ENCODE data around the gene TPST2. TPM values are rescaled to one million over a fixed set of nuclear protein-coding genes. Genes with fewer than 3 reads are reported as not detected.

Gene TPST2
- total and polyA plus RNA-seq, 10 of the 15 experiments (the other 5 are each of a cell fraction or from before 2014, with no cell fraction given), result 6.3 to 33.7 (median 28.4) TPM

DNA sequence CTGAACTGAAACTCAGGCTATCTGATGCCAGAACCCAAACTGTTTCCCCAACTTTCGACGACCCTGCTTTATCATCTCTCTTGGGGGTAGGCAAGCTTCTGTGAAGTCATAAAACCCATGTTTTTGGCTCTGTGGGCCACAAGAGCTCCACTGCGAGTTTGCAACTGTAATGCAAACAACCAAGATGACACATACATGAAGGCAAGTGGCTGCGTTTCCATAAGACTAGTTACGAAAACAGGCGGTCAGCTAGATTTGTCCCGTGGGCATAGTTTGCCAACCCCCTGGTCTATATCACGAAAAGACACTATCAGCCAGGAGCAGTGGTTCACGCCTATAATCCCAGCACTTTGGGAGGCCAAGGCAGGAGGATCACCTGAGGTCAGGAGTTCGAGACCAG is 37.5 kb downstream of the TPST2 start:
- Histone ChIP-seq H3K27me3 (replicated peaks in 1 of 2; ENCODE audit: control insufficient read depth in 2 of 2, insufficient read depth in 2 of 2, low read length in 1 of 2) (no peaks in the 10 kb centered on the region), H3K27ac (ENCODE audit: control insufficient read depth, insufficient read depth) (no peak overlapping the region), H4K20me1 (ENCODE audit: control insufficient read depth, insufficient read depth) (no peaks in the 10 kb centered on the region), H3K4me3 (no peak overlapping the region), H3K4me1 (ENCODE audit: control insufficient read depth, insufficient read depth, low read length) (no peaks in the 10 kb centered on the region), H3K4me2 (ENCODE audit: control insufficient read depth, insufficient read depth) (no peak overlapping the region), H3K36me3 (ENCODE audit: control insufficient read depth in 2 of 2, insufficient read depth in 2 of 2, low read length in 1 of 2) (no peaks in the 10 kb centered on the region; a peak in 3 of 4 replicates), H3K9me3 (replicated peaks; ENCODE audit: control insufficient read depth, insufficient read depth, low read length) (no peaks in the 10 kb centered on the region), H3K79me2 (ENCODE audit: control insufficient read depth, insufficient read depth, low read length) (no peaks in the 10 kb centered on the region; the same call in none of the 2 replicates), H2AFZ (ENCODE audit: control insufficient read depth, low read depth, low read length) (no peak overlapping the region), H3K9ac (ENCODE audit: control insufficient read depth, insufficient read depth, low read length) (no peak overlapping the region)
- no peak for DNase-seq (ENCODE audit: low read depth, low spot score)
- no peak for ATAC-seq
- BruUV-seq (replicated peaks), result no TSS peak
- intact Hi-C loops (cut with micrococcal nuclease; ENCODE audit: unreplicated experiment) (no loop called here), in situ Hi-C loops (cut with MboI) (no loop called here)
- ChIA-PET CTCF (no interaction called here), RAD21 (ENCODE audit: unreplicated experiment) (no interaction called here), POLR2A (no interaction called here), SMC1A (ENCODE audit: uncharacterized antibody, unreplicated experiment) (interaction anchor here (0.6 to 1.1 kb wide), 2 partner anchors 9 to 26 kb away, joined by 3 read pairs; no protein-coding TSS in a partner anchor)
- FAIRE-seq, result no peak
- 80% methylated on average over 10 of the region's 10 CpGs for WGBS (ENCODE audit: insufficient coverage, insufficient replicate concordance, low lambda C conversion rate, missing lambda C conversion rate)
- TF ChIP-seq, protein P1, sequence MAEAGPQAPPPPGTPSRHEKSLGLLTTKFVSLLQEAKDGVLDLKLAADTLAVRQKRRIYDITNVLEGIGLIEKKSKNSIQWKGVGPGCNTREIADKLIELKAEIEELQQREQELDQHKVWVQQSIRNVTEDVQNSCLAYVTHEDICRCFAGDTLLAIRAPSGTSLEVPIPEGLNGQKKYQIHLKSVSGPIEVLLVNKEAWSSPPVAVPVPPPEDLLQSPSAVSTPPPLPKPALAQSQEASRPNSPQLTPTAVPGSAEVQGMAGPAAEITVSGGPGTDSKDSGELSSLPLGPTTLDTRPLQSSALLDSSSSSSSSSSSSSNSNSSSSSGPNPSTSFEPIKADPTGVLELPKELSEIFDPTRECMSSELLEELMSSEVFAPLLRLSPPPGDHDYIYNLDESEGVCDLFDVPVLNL (IDR thresholded peaks at IDR 0.05; ENCODE audit: low read depth, low read length), result no peak
- no peak for TF ChIP-seq MTA3 (IDR thresholded peaks at IDR 0.05; ENCODE audit: borderline replicate concordance, low read length)
- TF ChIP-seq, protein P2, sequence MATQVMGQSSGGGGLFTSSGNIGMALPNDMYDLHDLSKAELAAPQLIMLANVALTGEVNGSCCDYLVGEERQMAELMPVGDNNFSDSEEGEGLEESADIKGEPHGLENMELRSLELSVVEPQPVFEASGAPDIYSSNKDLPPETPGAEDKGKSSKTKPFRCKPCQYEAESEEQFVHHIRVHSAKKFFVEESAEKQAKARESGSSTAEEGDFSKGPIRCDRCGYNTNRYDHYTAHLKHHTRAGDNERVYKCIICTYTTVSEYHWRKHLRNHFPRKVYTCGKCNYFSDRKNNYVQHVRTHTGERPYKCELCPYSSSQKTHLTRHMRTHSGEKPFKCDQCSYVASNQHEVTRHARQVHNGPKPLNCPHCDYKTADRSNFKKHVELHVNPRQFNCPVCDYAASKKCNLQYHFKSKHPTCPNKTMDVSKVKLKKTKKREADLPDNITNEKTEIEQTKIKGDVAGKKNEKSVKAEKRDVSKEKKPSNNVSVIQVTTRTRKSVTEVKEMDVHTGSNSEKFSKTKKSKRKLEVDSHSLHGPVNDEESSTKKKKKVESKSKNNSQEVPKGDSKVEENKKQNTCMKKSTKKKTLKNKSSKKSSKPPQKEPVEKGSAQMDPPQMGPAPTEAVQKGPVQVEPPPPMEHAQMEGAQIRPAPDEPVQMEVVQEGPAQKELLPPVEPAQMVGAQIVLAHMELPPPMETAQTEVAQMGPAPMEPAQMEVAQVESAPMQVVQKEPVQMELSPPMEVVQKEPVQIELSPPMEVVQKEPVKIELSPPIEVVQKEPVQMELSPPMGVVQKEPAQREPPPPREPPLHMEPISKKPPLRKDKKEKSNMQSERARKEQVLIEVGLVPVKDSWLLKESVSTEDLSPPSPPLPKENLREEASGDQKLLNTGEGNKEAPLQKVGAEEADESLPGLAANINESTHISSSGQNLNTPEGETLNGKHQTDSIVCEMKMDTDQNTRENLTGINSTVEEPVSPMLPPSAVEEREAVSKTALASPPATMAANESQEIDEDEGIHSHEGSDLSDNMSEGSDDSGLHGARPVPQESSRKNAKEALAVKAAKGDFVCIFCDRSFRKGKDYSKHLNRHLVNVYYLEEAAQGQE (IDR thresholded peaks at IDR 0.05; ENCODE audit: low read depth, low read length), result no peak
- TF ChIP-seq, protein P3, sequence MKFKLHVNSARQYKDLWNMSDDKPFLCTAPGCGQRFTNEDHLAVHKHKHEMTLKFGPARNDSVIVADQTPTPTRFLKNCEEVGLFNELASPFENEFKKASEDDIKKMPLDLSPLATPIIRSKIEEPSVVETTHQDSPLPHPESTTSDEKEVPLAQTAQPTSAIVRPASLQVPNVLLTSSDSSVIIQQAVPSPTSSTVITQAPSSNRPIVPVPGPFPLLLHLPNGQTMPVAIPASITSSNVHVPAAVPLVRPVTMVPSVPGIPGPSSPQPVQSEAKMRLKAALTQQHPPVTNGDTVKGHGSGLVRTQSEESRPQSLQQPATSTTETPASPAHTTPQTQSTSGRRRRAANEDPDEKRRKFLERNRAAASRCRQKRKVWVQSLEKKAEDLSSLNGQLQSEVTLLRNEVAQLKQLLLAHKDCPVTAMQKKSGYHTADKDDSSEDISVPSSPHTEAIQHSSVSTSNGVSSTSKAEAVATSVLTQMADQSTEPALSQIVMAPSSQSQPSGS (IDR thresholded peaks at IDR 0.05; ENCODE audit: low read length), result no peak
- no peak for TF ChIP-seq ZBTB4 (CRISPR knock-in tag; IDR thresholded peaks at IDR 0.05)
- TF ChIP-seq ZNF24 (IDR thresholded peaks at IDR 0.05), result no peak
- TF ChIP-seq, protein P4, sequence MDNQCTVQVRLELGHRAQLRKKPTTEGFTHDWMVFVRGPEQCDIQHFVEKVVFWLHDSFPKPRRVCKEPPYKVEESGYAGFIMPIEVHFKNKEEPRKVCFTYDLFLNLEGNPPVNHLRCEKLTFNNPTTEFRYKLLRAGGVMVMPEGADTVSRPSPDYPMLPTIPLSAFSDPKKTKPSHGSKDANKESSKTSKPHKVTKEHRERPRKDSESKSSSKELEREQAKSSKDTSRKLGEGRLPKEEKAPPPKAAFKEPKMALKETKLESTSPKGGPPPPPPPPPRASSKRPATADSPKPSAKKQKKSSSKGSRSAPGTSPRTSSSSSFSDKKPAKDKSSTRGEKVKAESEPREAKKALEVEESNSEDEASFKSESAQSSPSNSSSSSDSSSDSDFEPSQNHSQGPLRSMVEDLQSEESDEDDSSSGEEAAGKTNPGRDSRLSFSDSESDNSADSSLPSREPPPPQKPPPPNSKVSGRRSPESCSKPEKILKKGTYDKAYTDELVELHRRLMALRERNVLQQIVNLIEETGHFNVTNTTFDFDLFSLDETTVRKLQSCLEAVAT (IDR thresholded peaks at IDR 0.05), result no peak
- TF ChIP-seq ZBTB40 (IDR thresholded peaks at IDR 0.05; ENCODE audit: borderline replicate concordance), result no peak
